PC-9 (cell line): Measurements from ENCODE around the gene LEFTY1. TPM values are rescaled to one million over a fixed set of nuclear protein-coding genes. Genes with fewer than 3 reads are reported as not detected.

Source experiments
- BruUV-seq: library from RNA; stranded (reverse); fragments of 400-500 nt; replicated peaks from 2 replicates; lab custom pipeline; 2021; lab: Mats Ljungman, UMichigan
- CTCF ChIA-PET: fragments of 300-600 bp; sonication (Branson Sonifier 250); formaldehyde crosslinking; loops from one replicate; lab custom pipeline; 2022; ENCODE audit warnings: antibody characterized with exemption; lab: Charles Lee
- POLR2A ChIA-PET: fragments of 300-600 bp; sonication (Branson Sonifier 250); formaldehyde crosslinking; loops from one replicate; lab custom pipeline; 2022; ENCODE audit warnings: antibody characterized with exemption; ENCODE audit not compliant: unreplicated experiment; lab: Charles Lee
- DNase-seq, 2 experiments: peaks; one replicate each; pipeline versions ENCODE4 v3.0.0 to v3.0.0-alpha.2; 2015 to 2022; ENCODE audit warnings: mixed read lengths in 1 of 2
- H2AFZ ChIP-seq: fragments of 200-600 bp; sonication (generic); 2 replicates; pipeline ENCODE4 v1.8.1; 2017; ENCODE audit warnings: antibody characterized with exemption
- H3F3A ChIP-seq: fragments of 200-600 bp; sonication (generic); 2 replicates; pipeline ENCODE4 v1.8.1; 2017; ENCODE audit warnings: antibody characterized with exemption, mild to moderate bottlenecking, low read depth; ENCODE audit not compliant: insufficient read depth
- H3K27ac ChIP-seq: fragments of 200-600 bp; sonication (generic); 2 replicates; pipeline ENCODE4 v1.6.1; 2016; ENCODE audit warnings: mixed run types
- H3K27me3 ChIP-seq: fragments of 200-600 bp; sonication (generic); 2 replicates; pipeline ENCODE4 v1.6.1; 2016; ENCODE audit warnings: low read depth, mixed run types; ENCODE audit not compliant: insufficient read depth
- H3K36me3 ChIP-seq: fragments of 200-600 bp; sonication (generic); 2 replicates; pipeline ENCODE4 v1.6.1; 2016; ENCODE audit warnings: low read depth, mixed run types
- H3K4me1 ChIP-seq: fragments of 200-600 bp; sonication (generic); replicated peaks from 2 replicates; pipeline ENCODE4 v1.6.1; 2016; ENCODE audit warnings: mixed run types; ENCODE audit not compliant: insufficient read depth
- H3K4me2 ChIP-seq: fragments of 200-600 bp; sonication (generic); 2 replicates; pipeline ENCODE4 v1.6.1; 2017; ENCODE audit warnings: mixed run types
- H3K4me3 ChIP-seq: fragments of 200-600 bp; sonication (generic); 2 replicates; pipeline ENCODE4 v1.6.1; 2016; ENCODE audit warnings: mixed run types
- H3K79me2 ChIP-seq: fragments of 200-600 bp; sonication (generic); 2 replicates; pipeline ENCODE4 v1.6.1; 2017; ENCODE audit warnings: low read depth, mixed run types
- H3K9me2 ChIP-seq: fragments of 200-600 bp; sonication (generic); 2 replicates; pipeline ENCODE4 v1.8.1; 2017; ENCODE audit warnings: mild to moderate bottlenecking; ENCODE audit not compliant: insufficient read depth
- H3K9me3 ChIP-seq: fragments of 200-600 bp; sonication (generic); 2 replicates; pipeline ENCODE4 v1.8.1; 2016; ENCODE audit warnings: low read depth; ENCODE audit not compliant: insufficient read depth
- H4K20me1 ChIP-seq: fragments of 200-600 bp; sonication (generic); 2 replicates; pipeline ENCODE4 v1.8.1; 2017; ENCODE audit not compliant: insufficient read depth
- EZH2 ChIP-seq: fragments of 200-600 bp; sonication (generic); IDR thresholded peaks from 2 replicates; pipeline ENCODE4 v1.8.0; 2017; ENCODE audit warnings: antibody characterized with exemption, low read depth
- intact Hi-C: fragments of 100-400 bp; cut with micrococcal nuclease; formaldehyde crosslinking; loops from one replicate; pipeline ENCODE4 v1.10.0; 2022; ENCODE audit not compliant: unreplicated experiment
- total RNA-seq: library from RNA; stranded (reverse); gene quantifications from 2 replicates; pipeline ENCODE4 v1.2.3, GENCODE V29; 2021
- TF ChIP-seq, protein P1 (sequence below): fragments of 200-600 bp; sonication (generic); conservative IDR thresholded peaks from 2 replicates; pipeline ENCODE4 v1.6.1; 2017; ENCODE audit warnings: mixed run types, antibody characterized with exemption, mild to moderate bottlenecking, moderate library complexity

LEFTY1 gene
- total RNA-seq, 1 experiment from 2014 or later = not detected

DNA sequence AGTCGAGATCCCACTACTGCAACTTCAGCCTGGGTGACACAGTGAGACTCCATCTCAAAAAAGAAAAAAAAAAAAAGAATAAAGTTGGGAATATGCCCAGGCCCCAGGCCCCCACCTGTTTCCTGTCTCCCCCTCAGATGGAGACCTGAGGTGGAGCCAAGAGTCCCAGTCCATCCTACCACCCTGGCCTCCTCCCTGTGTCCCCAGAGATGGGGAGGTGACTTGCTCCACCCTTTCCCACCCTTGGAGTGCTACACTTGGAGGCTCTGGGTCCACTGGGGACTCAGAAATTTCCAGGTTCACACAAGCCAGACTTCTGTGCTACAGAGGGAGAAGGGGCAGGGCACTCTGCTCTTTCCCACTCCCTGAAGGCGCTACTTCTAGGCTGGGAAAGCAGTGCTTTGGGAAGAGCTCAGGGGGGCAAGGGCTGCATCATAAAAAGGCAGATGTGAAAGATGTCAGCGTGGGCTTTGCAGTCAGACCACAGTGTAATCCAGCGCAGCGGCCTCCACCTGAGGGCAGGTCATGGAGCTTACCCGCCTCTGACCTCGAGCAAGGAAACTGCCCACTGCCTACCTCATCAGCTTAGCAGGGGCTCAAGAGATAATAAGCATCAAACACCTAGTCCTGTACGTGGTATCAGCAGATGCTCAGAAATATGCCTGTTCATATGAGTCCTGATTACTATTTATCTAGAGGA is 20.2 kb downstream of the LEFTY1 start:
- no TSS peak for BruUV-seq
- Histone ChIP-seq H3K27ac (no peak overlapping the region), H3K4me2 (no peak overlapping the region), H3K4me1 (peaks cover 34% of the 10 kb centered on the region), H2AFZ (no peak overlapping the region), H3K79me2 (peaks cover 10% of the 10 kb centered on the region), H3K9me2 (no peaks in the 10 kb centered on the region), H3K36me3 (peaks cover 33% of the 10 kb centered on the region), H3F3A (peaks cover 31% of the 10 kb centered on the region), H3K27me3 (no peaks in the 10 kb centered on the region), H3K9me3 (no peaks in the 10 kb centered on the region), H4K20me1 (no peaks in the 10 kb centered on the region), H3K4me3 (no peak overlapping the region)
- no peak for DNase-seq
- TF ChIP-seq EZH2 = no peak
- TF ChIP-seq, protein P1, sequence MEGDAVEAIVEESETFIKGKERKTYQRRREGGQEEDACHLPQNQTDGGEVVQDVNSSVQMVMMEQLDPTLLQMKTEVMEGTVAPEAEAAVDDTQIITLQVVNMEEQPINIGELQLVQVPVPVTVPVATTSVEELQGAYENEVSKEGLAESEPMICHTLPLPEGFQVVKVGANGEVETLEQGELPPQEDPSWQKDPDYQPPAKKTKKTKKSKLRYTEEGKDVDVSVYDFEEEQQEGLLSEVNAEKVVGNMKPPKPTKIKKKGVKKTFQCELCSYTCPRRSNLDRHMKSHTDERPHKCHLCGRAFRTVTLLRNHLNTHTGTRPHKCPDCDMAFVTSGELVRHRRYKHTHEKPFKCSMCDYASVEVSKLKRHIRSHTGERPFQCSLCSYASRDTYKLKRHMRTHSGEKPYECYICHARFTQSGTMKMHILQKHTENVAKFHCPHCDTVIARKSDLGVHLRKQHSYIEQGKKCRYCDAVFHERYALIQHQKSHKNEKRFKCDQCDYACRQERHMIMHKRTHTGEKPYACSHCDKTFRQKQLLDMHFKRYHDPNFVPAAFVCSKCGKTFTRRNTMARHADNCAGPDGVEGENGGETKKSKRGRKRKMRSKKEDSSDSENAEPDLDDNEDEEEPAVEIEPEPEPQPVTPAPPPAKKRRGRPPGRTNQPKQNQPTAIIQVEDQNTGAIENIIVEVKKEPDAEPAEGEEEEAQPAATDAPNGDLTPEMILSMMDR = no peak
- POLR2A ChIA-PET = no interaction called here
- CTCF ChIA-PET = no interaction called here
- intact Hi-C loops = no loop called here

DNA sequence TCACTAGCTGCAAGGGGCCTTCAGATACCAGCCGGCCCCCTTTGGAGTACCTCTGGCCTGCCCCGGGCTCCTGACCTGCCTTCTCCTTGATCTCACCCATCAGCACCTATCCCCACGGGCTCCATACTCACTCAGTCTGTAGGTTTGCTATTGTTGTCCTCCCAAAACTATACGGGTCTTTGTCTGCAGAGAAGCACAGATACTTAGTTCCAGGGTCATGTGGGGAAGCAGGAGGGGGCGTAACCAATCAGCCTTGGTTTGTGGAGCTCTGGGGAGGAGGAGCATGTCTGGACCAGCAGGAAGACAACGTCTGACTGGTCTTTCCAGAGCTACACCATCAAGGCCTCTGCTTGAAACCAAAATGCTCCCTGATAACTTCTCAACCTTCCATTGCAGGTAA is 22.0 kb downstream of the LEFTY1 start:
- Histone ChIP-seq H3K4me1 (peaks cover 18% of the 10 kb centered on the region), H3K36me3 (peaks cover 36% of the 10 kb centered on the region), H3K27me3 (no peaks in the 10 kb centered on the region), H2AFZ (no peak overlapping the region), H3K79me2 (no peaks in the 10 kb centered on the region), H3K4me3 (no peak overlapping the region), H3F3A (peaks cover 22% of the 10 kb centered on the region), H3K4me2 (no peak overlapping the region), H3K9me2 (no peaks in the 10 kb centered on the region), H3K9me3 (no peaks in the 10 kb centered on the region), H4K20me1 (no peaks in the 10 kb centered on the region), H3K27ac (no peak overlapping the region)
- TF ChIP-seq, protein P1 = no peak
- TF ChIP-seq EZH2 = no peak
- ChIA-PET CTCF (interaction anchor here (0.6 kb wide), 1 partner anchor 15 kb away, joined by 3 read pairs; the partner anchor contains the start of gene TMEM63A), POLR2A (no interaction called here)
- intact Hi-C loops = no loop called here
- no peak for DNase-seq
- BruUV-seq = no TSS peak

GRCh38 chr1:225866061-225866837 is 22.7 kb downstream of the LEFTY1 start:
- BruUV-seq = no TSS peak
- Histone ChIP-seq H3K36me3 (peaks cover 42% of the 10 kb centered on the region), H3K27me3 (no peaks in the 10 kb centered on the region), H3K4me1 (peaks cover 11% of the 10 kb centered on the region), H3F3A (peaks cover 15% of the 10 kb centered on the region), H3K79me2 (no peaks in the 10 kb centered on the region), H2AFZ (no peak overlapping the region), H3K27ac (no peak overlapping the region), H3K9me3 (no peaks in the 10 kb centered on the region), H3K9me2 (no peaks in the 10 kb centered on the region), H3K4me3 (no peak overlapping the region), H4K20me1 (no peaks in the 10 kb centered on the region), H3K4me2 (no peak overlapping the region)
- ChIA-PET POLR2A (interaction anchor here (0.6 kb wide), 1 partner anchor 156 kb away, joined by 6 read pairs; no protein-coding TSS in a partner anchor), CTCF (no interaction called here)
- DNase-seq = no peak
- intact Hi-C loops = no loop called here
- TF ChIP-seq EZH2 = no peak
- TF ChIP-seq, protein P1 = no peak
